ENCODE results near the gene KLHDC7A.

Gene KLHDC7A

DNA sequence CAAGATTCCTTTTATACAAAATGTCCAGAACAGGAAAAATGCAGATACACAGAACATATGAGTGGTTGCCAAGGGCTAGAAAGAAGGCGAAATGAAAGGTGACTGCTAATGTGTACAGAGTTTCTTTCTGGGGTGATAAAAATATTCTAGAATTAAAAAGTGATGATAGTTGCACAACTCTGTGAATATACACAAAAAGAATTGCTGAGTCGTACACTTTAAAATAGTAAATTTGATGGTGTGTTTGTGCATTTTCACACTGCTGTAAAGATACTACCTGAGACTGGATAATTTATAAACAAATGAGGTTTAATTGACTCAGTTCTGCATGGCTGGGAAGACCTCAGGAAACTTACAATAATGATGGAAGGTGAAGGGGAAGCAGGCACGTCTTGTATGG is 23.9 kb downstream of the KLHDC7A start:
- no peak overlapping the region for H3K4me3 ChIP-seq (ENCODE audit: low read depth, low read length)

- H3K4me3 ChIP-seq (ENCODE audit: low read depth, low read length) = no peak overlapping the region
Measured at GRCh38 chr1:18505666-18506065, 24.9 kb downstream of the KLHDC7A start.

GRCh38 chr1:18508084-18508483 is 27.4 kb downstream of the KLHDC7A start:
- no peak overlapping the region for H3K4me3 ChIP-seq (ENCODE audit: low read depth, low read length)

- H3K4me3 ChIP-seq (ENCODE audit: low read depth, low read length) = no peak overlapping the region
Measured at GRCh38 chr1:18511149-18511873, 30.6 kb downstream of the KLHDC7A start.

DNA sequence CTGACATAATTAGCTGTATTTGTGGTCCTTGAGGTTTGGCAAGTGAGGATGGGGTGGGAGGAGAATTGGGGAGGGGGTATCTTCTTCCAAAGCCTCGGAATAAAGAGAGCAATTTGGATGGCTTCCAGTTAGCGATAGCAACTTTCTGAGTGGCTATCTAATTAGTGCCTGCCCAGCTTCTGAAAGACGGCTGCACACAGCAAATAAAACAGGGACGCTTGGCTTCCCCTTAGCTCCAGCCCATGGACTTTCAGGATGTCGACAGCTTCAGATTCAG is 31.1 kb downstream of the KLHDC7A start:
- no peak overlapping the region for H3K4me3 ChIP-seq (ENCODE audit: low read depth, low read length)

- no peak overlapping the region for H3K4me3 ChIP-seq (ENCODE audit: low read depth, low read length)
Measured at GRCh38 chr1:18512883-18513282, 32.2 kb downstream of the KLHDC7A start.

DNA sequence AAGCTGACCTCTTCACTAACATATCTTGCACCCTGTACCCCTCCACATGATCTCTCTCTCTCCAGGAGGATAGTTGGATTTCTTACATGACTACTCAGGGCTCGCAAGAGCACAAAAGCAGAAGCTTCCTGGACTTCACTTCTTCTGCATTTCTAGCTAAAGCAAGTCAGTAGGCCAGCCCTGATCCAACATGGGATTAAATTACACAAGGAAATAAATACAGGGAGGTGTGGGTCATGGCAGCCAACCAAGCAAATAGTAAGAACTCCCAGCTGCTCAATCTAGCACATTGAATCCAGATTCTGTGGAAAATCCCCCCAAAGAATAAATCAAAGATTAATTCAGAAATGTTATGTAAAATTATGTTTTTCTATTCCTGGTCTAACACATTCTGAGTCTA is 33.3 kb downstream of the KLHDC7A start:
- no peak overlapping the region for H3K4me3 ChIP-seq (ENCODE audit: low read depth, low read length)

DNA sequence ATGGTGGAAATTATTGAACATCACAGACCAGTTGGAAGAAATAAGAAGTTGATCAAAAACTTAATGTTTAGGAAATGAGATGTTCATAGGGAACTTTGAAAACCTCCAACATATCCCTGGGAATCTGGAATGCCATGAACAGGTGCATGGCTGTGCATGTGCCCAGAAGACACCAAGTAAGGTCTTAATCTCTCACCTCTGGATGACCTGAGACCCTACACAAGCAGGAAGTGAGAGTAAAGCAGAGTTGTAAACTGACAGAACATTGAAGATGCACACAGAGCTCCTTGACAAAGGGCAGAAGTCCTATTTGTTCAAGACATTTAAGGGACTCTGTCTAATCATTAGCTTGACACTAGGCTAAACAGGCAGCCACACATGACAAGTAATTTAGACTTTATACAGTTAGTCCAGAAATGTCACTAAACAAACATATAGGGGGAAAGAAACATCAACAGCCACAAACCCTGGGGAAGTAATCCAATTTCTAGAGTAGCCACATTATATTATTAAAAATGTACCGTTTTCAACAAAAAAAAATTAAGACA is 34.5 kb downstream of the KLHDC7A start:
- H3K4me3 ChIP-seq (ENCODE audit: low read depth, low read length) = no peak overlapping the region

GRCh38 chr1:18516473-18516872 is 35.7 kb downstream of the KLHDC7A start:
- H3K4me3 ChIP-seq (ENCODE audit: low read depth, low read length) = no peak overlapping the region

DNA sequence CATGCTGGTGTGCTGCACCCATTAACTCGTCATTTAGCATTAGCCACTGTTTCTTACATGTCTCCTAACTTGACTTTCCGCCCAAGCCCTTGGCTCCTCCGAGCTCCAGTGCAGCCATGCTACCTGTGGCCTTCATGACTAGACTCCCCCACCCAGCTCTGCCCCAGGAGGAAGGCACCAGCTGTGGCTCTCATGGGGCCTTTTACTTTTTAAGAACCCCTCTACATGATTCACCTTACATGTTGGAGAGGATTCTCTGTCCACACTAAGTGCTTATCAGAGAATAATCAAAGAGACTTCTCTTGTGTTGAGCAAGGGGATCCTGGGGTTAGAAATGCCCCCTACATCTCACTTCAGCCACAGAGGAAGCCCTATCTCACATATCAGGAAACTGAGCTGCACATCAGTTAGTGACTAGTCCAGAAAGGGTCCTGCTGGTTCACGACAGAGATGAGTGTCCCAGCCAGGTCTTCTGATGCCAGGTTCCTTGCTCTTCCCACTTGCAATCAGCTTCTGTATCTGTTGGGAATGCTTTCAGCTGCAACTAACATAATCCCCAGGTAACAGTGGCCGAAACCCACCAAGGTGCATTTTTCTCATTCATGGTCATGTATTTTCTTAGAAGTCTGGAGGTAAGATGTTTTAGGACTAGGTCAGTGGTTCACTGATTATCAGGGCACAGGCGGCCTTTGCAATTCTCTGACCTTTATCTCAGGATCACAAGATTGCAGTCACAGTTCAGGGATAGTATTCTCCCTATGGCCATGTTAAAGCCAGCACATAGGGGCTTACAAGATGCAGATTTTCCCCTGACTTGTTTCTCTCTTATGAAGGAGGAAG is 45.9 kb downstream of the KLHDC7A start:
- no peak overlapping the region for H3K4me3 ChIP-seq (ENCODE audit: low read depth, low read length)

GRCh38 chr1:18527514-18527913 is 46.8 kb downstream of the KLHDC7A start:
- no peak overlapping the region for H3K4me3 ChIP-seq (ENCODE audit: low read depth, low read length)

DNA sequence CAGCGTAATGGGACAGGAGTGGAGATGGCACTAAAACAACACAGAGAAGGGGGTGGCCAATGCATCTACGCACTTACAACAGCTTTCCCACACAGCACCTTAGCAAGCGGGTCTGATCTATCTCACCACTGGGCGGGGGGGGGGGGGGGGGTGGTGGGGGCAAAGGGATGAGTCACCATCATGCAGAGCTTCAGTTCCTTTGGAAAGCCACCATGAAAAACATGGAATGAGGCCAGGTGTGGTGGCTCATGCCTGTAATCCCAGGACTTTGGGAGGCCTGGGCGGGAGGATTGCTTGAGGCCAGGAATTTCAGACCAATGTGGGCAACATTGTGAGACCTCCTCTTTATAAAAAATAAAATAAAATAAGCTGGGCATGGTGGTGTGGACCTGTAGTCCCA is 47.2 kb downstream of the KLHDC7A start:
- H3K4me3 ChIP-seq (ENCODE audit: low read depth, low read length) = no peak overlapping the region

DNA sequence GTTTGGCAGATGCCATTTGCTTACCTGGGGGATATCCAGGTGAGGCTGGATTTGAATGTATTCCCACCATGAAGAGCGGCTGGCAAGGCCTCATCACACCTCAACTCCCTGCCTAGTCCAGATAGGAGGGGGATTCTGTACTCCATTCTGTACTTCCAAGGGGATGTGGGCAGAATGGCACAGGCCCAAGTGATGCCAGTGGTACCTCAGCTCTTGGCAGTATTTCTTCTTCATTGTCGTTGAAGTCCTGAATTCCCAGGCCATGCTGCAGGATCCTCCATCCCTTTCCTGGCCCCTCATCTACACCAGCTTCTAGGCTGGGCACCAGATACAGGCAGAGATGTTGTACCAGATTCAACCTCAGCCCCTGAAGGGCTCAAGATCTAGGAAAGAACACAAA is 47.9 kb downstream of the KLHDC7A start:
- H3K4me3 ChIP-seq (ENCODE audit: low read depth, low read length) = no peak overlapping the region

DNA sequence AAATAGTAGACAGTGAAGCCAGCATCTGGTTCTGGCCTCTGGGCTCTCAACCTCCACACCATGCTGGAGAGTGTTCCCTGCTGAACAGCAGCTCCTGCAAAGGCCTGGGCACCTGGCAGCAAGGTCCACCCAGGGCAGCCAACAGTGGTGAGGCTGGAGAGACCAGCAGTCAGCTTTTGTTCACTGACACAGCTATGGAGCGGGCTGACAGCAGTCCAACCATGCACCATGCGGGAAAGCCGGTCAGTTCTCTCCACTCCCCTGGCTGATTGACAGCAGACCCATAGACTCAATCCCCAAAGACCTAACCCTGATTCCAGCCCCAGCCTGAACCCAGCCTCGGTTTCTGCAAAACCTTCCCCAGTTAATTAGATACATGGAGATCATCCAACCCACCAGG is 49.0 kb downstream of the KLHDC7A start:
- H3K4me3 ChIP-seq (ENCODE audit: low read depth, low read length) = no peak overlapping the region

GRCh38 chr1:18530587-18531502 is 50.1 kb downstream of the KLHDC7A start:
- H3K4me3 ChIP-seq (ENCODE audit: low read depth, low read length) = no peak overlapping the region

- H3K4me3 ChIP-seq (ENCODE audit: low read depth, low read length) = no peak overlapping the region
Measured at GRCh38 chr1:18531503-18531845, 50.7 kb downstream of the KLHDC7A start.

GRCh38 chr1:18532390-18533170 is 51.9 kb downstream of the KLHDC7A start:
- H3K4me3 ChIP-seq (ENCODE audit: low read depth, low read length) = no peak overlapping the region

- H3K4me3 ChIP-seq (ENCODE audit: low read depth, low read length) = no peak overlapping the region
Measured at GRCh38 chr1:18533259-18533658, 52.5 kb downstream of the KLHDC7A start.

- no peak overlapping the region for H3K4me3 ChIP-seq (ENCODE audit: low read depth, low read length)
Measured at GRCh38 chr1:18534810-18535205, 54.1 kb downstream of the KLHDC7A start.

Data from iPS-11a (cell line).